GM12891 (cell line): ENCODE results near the gene CIDEC.

Experiments
- POLR2A ChIP-seq: IDR thresholded peaks from 2 replicates; pipeline ENCODE4 v1.6.1; 2011; ENCODE audit warnings: low read depth, low read length, control low read depth
- POU2F2 ChIP-seq: IDR thresholded peaks from 2 replicates; pipeline ENCODE4 v1.6.1; 2011; ENCODE audit warnings: low read depth, mild to moderate bottlenecking, control low read depth, low read length, moderate library complexity

DNA sequence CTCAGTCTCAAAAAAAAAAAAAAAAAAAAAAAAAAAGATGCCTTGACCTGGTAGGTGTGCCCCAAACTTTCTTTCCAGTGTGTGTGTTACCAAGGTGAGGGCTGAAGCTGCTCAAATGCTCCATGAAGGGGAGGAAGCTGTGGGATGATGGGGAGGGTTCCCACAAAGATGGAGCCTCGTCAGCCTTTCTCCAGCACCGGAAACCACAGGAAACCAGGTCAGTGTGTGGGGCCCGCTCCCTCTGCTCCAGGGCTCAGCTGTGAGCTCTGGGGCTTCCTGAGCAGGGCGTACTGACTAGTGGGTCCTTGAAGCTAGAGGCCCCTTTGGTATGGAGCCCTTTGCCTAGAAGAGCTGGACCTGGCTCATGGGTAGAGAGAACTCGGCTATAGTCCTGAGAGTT, 21.9 kb upstream of the CIDEC start:
- TF ChIP-seq POLR2A: no peak
- TF ChIP-seq POU2F2: no peak
